ENCODE results near the gene CCDC34.

The CCDC34 gene

GRCh38 chr11:27396259-27396839 lies 33.3 kb upstream of the CCDC34 start:
- H3K27ac ChIP-seq = no peak overlapping the region
- H4K20me1 ChIP-seq (ENCODE audit: insufficient read depth) = no peaks in the 10 kb centered on the region
- no peak overlapping the region for H3K9ac ChIP-seq
- H3K79me2 ChIP-seq (ENCODE audit: insufficient read depth, low read depth) = no peaks in the 10 kb centered on the region
- no peak overlapping the region for H3K4me3 ChIP-seq (IDR thresholded peaks at IDR 0.05; ENCODE audit: insufficient read depth, low read depth, low read length)
- TF ChIP-seq CTCF (conservative IDR thresholded peaks at IDR 0.05; ENCODE audit: low read depth, low read length) = no peak
- H3K4me1 ChIP-seq (ENCODE audit: low read depth, poor library complexity, severe bottlenecking) = no peaks in the 10 kb centered on the region
- H3K4me2 ChIP-seq = no peak overlapping the region
- H3K36me3 ChIP-seq (ENCODE audit: insufficient read depth) = no peaks in the 10 kb centered on the region
- H3K27me3 ChIP-seq (ENCODE audit: insufficient read depth, low read depth) = no peaks in the 10 kb centered on the region
- no peak overlapping the region for H2AFZ ChIP-seq (ENCODE audit: low read depth)

GRCh38 chr11:27395556-27396258 lies 32.7 kb upstream of the CCDC34 start:
- no peak overlapping the region for H3K4me2 ChIP-seq
- H3K36me3 ChIP-seq (ENCODE audit: insufficient read depth) = no peaks in the 10 kb centered on the region
- H3K79me2 ChIP-seq (ENCODE audit: insufficient read depth, low read depth) = no peaks in the 10 kb centered on the region
- no peak overlapping the region for H3K27ac ChIP-seq
- no peaks in the 10 kb centered on the region for H4K20me1 ChIP-seq (ENCODE audit: insufficient read depth)
- TF ChIP-seq CTCF (conservative IDR thresholded peaks at IDR 0.05; ENCODE audit: low read depth, low read length) = no peak
- no peak overlapping the region for H2AFZ ChIP-seq (ENCODE audit: low read depth)
- no peak overlapping the region for H3K9ac ChIP-seq
- no peak overlapping the region for H3K4me3 ChIP-seq (IDR thresholded peaks at IDR 0.05; ENCODE audit: insufficient read depth, low read depth, low read length)
- H3K4me1 ChIP-seq (ENCODE audit: low read depth, poor library complexity, severe bottlenecking) = peaks cover 2% of the 10 kb centered on the region
- H3K27me3 ChIP-seq (ENCODE audit: insufficient read depth, low read depth) = no peaks in the 10 kb centered on the region

- Histone ChIP-seq H3K36me3 (ENCODE audit: insufficient read depth) (no peaks in the 10 kb centered on the region), H3K27me3 (ENCODE audit: insufficient read depth, low read depth) (no peaks in the 10 kb centered on the region), H3K4me2 (no peak overlapping the region), H3K4me1 (ENCODE audit: low read depth, poor library complexity, severe bottlenecking) (peaks cover 11% of the 10 kb centered on the region), H4K20me1 (ENCODE audit: insufficient read depth) (no peaks in the 10 kb centered on the region), H3K27ac (no peak overlapping the region), H3K9ac (no peak overlapping the region), H3K79me2 (ENCODE audit: insufficient read depth, low read depth) (no peaks in the 10 kb centered on the region), H3K4me3 (IDR thresholded peaks at IDR 0.05; ENCODE audit: insufficient read depth, low read depth, low read length) (no peak overlapping the region), H2AFZ (ENCODE audit: low read depth) (no peak overlapping the region)
- no peak for TF ChIP-seq CTCF (conservative IDR thresholded peaks at IDR 0.05; ENCODE audit: low read depth, low read length)
Measured at GRCh38 chr11:27394781-27395228, 31.8 kb upstream of the CCDC34 start.

DNA sequence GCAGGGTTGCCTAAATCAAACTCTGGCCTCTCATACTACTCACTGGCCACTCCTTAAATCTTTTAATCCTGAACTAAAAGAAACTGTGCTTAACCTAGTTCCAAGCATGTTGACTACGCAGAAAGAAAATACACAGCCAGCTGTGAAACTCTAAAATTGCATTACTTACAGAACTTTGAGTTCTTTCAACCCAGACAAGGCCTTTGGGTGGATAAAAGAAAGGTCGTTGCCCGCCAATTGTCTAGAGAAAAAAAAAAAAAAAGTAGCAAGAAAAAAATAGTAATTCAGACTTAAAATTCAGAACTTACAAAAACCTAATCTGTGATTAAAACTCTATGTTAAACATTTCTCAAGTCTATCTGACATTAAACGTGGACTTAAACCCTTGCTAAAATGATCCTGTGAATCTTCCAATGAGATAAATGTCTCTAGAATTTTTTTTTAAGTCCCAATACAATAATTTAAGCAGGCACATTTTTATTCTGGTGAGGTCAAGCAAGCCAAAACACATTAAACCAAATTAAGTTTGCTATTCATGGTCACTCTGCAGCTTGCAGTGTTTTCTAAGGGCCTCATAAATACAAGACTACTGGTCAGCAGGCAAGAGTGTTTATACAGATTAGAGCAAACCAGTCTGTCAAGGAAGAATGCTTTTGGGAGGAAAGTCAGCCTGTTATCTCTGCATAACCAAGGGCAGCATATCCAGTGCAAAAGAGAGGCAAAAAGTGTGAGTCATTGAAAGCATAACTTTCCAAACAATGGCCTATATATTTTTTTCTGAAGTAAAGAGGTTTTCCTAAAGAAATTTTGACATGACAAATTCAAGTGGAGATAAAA lies 29.5 kb upstream of the CCDC34 start:
- Histone ChIP-seq H3K4me1 (ENCODE audit: low read depth, poor library complexity, severe bottlenecking) (peaks cover 29% of the 10 kb centered on the region), H3K9ac (no peak overlapping the region), H3K79me2 (ENCODE audit: insufficient read depth, low read depth) (no peaks in the 10 kb centered on the region), H3K27me3 (ENCODE audit: insufficient read depth, low read depth) (no peaks in the 10 kb centered on the region), H3K4me2 (no peak overlapping the region), H3K36me3 (ENCODE audit: insufficient read depth) (no peaks in the 10 kb centered on the region), H3K27ac (no peak overlapping the region), H2AFZ (ENCODE audit: low read depth) (no peak overlapping the region), H3K4me3 (IDR thresholded peaks at IDR 0.05; ENCODE audit: insufficient read depth, low read depth, low read length) (no peak overlapping the region), H4K20me1 (ENCODE audit: insufficient read depth) (no peaks in the 10 kb centered on the region)
- TF ChIP-seq CTCF (conservative IDR thresholded peaks at IDR 0.05; ENCODE audit: low read depth, low read length) = no peak

All from KMS-11 (cell line).